ENCODE measurements around the gene DDI1.

GRCh38 chr11:104076455-104076854, 40.0 kb downstream of the DDI1 start:
- TF ChIP-seq, protein P1, sequence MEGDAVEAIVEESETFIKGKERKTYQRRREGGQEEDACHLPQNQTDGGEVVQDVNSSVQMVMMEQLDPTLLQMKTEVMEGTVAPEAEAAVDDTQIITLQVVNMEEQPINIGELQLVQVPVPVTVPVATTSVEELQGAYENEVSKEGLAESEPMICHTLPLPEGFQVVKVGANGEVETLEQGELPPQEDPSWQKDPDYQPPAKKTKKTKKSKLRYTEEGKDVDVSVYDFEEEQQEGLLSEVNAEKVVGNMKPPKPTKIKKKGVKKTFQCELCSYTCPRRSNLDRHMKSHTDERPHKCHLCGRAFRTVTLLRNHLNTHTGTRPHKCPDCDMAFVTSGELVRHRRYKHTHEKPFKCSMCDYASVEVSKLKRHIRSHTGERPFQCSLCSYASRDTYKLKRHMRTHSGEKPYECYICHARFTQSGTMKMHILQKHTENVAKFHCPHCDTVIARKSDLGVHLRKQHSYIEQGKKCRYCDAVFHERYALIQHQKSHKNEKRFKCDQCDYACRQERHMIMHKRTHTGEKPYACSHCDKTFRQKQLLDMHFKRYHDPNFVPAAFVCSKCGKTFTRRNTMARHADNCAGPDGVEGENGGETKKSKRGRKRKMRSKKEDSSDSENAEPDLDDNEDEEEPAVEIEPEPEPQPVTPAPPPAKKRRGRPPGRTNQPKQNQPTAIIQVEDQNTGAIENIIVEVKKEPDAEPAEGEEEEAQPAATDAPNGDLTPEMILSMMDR (IDR thresholded peaks at IDR 0.05) = no peak
- TF ChIP-seq POLR2A (IDR thresholded peaks at IDR 0.05) (no peak), POLR2AphosphoS5 (IDR thresholded peaks at IDR 0.05) (no peak), EP300 (IDR thresholded peaks at IDR 0.05) (no peak)
